ENCODE data around the gene PRMT5.
A peak's percentile ranks its signal among the peaks of the same experiment; 100 is the strongest.

- TF ChIP-seq CTCF (conservative IDR thresholded peaks at IDR 0.05; ENCODE audit: low read length) (peak; percentile 79), EZH2phosphoT487 (IDR thresholded peaks at IDR 0.05; ENCODE audit: borderline replicate concordance) (no peak)
These were observed 44.2 kb upstream of the PRMT5 start for GRCh38 chr14:22973217-22974032.
